Ammon's horn (tissue), 1 donor: ENCODE data around the gene MTMR2.

Experiments
- DNase-seq: peaks from one replicate; pipeline ENCODE4 v3.0.0-alpha.2; 2016; ENCODE audit warnings: low spot score

Gene MTMR2

DNA sequence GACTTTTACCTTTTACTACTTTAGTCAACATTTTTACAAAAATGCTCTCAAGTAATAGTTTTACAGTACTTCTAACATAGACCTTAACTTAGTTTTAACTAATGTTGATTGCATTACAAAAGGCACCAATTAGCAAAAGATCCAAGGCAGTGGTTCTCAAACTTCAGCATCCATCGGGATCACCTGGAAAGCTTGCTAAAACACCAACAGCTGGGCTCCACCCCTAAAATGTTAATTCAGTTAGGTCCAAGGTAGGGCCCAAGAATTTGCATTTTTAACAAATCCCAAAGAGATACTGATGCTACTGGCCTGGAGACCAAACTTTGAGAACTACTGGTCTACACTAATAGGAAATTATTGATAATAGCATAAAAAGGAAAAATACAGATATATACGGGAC, 5.9 kb downstream of the MTMR2 start:
- DNase-seq, result no peak

DNA sequence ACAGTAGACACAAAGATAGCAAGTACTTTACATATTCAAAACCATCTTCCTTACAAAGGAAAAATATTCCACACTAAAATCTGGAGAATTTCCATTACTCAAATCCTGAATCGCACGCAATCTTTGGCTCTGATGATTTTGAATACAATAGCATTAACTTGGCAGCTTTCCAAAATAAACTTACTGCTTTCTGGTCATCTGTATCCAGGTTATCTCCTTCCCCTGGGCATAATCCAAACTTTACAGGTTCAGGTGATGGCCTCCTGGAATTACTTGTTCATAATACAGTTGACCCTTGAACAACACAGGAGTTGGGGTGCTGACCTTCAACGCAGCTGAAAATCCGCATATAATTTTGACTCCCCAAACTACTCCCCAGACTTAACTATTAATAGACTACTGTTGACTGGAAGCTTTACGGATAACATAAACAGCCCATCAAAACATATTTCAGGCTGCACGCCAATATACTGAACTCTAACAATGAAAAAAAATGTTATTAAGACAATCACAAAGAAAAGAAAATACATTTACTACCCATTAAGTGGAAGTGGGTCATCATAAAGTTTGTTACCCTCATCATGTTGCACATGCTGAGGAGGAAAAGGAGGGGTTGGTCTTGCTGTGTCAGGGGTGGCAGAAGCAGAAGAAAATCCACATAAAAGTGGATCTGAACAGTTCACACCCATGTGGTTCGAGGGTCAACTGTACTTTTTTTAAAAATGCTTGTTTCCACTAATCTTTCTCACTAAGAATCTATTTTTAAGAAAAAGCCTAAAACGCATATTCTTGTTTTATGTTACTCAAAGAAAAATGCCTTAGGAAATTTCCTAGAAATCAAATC, 6.5 kb downstream of the MTMR2 start:
- no peak for DNase-seq

DNA sequence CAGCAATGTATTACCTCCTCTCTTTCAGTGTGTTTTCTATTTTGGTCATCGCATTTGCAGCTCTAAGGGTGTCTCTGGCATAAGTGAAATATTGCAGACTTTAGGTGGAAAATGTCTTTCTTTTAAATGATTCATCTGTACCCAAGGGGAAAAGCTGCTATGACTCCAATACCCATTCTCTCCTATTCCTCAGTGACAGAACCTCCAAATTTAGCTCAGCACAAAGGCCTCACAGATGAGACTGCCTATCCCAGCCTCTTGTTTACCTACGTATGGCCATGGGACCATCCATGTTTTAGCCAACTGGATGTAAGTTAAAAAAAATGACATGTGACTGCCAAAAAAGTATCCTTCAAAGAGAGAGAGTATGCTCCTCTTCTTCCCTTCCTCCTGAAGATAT, 7.9 kb downstream of the MTMR2 start:
- DNase-seq, result no peak

DNA sequence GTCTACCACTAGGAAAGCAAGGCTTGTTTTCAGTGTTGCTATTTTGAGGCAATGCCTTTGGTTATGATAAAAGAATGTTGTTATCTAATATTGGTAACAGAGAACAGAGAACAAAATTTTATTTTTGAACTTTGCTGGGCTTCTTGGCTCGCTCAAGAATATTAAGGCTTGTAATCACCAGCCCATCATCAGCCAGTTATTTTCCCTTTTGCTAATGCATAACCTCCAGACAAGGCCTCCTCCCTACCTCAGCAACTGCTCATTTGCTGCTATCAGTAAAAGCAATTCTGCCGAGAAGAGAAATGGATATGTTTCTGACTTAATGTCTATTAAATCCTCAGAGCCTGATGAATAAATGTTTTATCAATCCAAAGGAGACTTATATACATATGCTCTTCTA, 8.9 kb downstream of the MTMR2 start:
- no peak for DNase-seq

DNA sequence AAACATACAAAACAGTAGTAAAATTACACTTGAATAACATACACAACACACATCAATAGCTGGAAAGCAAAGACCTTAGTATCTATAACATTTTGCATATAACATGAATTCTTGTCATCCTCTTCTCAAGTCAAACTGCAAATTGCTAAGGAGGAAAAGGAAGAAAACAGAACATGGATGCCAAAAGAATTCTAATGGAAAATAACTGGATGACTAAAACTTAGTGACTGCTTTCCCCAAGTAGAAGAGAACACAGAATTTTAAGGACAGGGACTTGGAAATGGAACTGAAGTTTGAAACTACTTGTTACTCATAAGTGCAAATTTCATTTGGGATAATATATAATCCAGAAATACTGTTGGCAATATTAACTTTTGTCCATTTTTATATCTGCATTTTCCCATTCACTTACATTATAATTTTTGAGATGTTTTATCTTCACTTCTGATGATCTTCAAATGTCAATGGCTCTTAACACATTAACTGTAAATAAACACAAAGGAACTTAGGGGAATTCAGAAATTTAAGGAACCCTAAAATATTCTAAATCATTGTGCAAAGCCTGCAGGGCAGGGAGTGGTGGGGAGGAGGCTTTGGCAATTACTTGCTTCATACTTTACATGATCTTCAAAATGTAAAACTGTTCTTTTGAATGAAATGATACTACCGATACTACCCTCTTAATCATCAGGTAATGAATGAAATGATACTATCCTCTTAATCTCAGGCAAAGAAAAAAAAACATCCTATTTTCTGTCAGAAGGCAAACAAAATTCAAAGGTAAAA, 9.9 kb downstream of the MTMR2 start:
- no peak for DNase-seq

DNA sequence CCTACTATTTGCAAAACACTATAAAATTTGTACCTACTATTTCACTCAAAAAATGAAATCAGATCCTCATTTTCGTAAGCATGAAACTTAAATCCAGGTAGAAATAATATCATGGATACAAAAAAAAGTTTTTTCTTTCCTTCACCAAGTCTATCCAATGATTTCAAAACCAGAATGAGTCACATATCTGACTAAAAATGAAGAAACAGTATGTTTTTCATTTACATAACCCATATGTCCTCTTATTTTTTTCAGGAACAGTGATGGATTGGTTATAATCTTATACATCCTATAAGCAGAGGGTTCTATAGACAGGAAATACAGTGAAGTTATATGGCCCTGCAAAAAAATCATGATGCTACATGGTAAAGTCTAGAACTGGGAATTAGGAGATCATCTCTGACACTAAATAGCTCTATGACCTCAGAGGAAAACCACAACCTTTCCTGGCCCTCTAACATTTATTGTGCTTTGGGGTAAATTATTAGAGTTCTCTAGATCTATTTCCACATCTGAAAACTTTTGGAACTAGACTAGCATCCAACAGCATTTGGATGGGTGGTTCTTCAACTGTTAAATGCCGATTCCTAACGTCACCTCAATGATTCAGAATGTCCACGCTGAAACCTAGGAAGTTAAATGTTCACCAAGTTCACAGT, 10.9 kb downstream of the MTMR2 start:
- no peak for DNase-seq

DNA sequence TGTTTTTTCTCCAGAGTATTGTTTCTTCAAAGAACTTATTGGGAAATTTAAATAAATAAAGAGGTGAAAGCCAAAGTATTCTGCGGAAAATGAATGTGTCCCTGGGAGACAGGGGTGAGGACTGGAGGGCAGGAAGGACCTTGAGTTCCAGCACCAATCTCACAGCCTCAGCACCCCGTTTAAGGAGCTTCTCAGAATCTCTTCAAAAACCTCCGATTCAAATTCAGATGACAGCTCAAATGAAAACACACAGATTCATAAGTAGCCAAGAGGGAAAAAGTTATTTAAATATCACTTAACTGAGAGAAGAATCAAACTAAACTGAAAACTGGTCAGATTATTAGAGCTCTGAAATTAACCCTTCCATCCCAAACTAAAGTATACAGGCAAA, 12.5 kb downstream of the MTMR2 start:
- no peak for DNase-seq

DNA sequence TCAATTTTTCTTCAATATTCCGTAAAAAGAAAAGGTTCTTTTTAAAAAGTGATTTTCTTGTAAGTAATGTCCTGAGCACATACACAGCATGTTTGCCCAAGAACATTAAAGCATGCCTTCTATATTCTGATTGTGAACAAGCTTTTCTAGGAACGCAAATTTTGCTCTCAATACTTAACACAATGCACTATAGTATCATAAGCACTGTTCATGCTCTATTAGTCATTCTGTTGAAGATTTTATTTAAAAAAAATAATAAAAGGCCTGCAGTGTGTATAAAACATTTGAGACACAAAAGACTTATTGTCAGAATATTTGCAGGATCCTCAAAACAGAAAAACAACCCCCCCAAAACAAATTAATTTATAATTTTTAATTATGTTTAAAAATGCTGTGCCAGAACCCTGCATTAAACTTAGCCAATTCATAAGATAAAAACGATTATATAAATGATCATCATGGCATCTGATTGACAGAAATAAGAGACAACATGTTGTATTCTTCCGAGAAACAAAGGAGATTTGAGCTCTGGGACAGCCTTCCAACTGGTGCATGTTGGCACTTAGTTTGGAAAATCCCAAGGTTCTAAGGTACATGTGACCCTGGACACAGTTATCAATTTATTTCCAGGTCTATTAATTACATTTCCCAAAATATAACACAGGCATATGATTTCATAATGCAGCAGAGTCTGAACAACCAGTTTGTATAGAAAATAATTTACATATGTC, 13.1 kb downstream of the MTMR2 start:
- peak; percentile 54 for DNase-seq

DNA sequence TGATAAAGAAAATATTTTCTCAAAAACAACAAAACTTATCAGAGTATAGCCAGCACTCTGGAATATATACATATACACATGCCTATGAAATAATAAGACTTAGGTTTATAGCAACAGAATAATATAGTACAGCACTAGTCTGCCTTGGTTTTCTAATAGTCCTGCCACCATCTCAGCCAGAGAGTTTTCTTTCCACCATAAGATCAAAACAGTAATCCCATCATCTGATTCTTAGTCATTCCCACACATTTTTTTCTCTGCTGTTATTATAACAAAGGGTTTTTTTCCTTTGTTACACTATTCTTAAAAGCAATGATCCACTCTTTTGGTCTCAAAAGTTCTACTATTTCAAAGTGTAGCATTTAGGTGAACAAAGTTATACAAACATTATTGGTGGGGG, 15.1 kb downstream of the MTMR2 start:
- no peak for DNase-seq

DNA sequence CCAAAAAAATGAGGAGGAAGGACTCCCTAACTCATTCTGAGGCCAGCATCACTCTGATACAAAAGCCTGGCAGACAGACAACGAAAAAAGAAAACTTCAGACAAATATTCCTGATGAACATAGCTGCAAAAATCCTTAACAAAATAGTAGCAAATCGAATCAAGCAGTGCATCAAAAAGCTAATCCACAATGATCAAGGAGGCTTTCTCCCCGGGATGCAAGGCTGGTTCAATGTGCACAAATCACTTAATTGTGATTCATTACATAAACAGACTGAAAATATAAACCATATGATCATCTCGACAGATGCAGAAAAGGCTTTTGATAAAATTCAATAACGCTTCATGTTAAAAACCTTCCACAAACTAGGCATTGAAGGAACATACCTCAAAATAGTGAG, 16.4 kb downstream of the MTMR2 start:
- no peak for DNase-seq

DNA sequence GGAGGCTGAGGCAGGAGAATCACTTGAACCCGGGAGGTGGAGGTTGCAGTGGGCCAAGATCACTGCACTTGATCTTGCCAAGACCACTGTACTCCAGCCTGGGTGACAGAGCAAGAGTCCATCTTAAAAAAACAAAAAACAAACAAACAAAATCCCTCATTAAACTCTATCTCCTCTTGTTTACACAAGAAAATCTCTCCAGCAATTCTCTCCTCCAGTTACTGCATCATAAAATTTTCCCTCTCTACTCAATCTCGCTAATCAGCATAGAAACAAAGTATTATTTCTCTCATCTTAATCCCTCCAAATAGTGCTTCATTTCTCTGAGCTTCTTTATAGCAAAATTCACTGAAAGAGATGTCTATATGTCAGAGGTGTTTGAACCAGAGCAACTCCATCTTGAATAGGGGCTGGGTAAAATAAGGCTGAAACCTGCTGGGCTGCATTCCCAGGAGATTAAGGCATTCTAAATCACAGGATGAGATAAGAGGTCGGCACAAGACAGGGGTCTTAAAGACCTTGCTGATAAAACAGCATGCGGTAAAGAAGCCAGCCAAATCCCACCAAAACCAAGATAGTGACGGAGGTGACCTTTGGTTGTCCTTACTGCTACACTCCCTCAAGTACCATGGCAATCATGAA, 19.8 kb downstream of the MTMR2 start:
- DNase-seq, result no peak

DNA sequence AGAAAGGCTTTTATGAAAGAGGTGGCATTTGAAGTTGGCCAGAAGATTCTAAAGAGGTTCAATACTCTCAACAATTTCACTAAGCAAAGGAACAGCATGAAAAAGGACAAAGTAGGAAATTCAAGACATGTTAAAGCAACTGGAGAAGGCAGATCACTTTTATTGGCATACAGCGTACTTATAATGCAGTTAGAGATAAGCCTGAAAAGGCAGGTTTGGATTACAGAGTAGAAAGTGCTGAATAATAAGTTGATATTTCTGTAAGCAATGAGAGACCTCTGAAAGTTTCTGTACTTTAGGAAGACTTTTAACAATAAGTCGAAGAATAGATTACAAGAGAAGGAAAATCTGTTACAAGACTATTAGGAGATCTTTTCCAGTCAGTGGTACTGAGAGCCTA, 25.1 kb downstream of the MTMR2 start:
- DNase-seq, result no peak

DNA sequence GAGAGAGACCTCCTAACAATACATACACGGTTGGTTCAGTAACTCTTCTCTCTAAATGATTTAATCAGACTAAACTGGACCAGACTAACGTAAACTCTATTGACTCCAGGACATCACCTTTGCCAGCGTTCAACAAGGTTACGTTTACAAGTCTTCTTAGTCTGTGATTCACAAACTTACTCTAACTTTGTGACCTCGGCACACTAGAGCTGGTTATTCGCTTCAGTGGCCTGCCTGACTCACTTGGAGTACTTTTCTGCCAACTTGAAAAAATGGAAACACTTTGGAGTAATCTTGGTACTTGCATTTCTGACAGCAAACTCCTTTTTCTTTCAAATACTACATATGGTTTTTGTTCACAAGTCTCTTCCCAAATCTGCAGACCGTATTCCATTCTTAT, 26.2 kb downstream of the MTMR2 start:
- no peak for DNase-seq

DNA sequence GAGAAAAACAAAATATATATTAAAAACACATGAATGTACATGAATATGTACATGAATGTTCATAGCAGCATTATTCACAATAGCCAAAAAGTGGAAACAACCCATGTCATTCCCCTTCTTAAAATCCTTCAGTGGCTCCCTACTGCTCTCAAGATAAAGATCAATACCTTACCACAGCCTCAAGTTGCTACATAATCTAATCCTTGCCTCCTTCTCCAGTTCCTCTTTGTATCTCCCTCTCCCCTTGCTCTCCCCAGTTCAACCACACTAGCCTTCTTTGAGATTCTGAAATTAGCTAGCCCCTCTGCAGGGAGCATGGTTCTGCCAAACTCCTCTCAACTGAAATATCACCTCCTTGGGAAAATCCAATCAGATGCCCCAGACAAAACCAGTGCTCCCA, 28.1 kb downstream of the MTMR2 start:
- DNase-seq, result no peak

DNA sequence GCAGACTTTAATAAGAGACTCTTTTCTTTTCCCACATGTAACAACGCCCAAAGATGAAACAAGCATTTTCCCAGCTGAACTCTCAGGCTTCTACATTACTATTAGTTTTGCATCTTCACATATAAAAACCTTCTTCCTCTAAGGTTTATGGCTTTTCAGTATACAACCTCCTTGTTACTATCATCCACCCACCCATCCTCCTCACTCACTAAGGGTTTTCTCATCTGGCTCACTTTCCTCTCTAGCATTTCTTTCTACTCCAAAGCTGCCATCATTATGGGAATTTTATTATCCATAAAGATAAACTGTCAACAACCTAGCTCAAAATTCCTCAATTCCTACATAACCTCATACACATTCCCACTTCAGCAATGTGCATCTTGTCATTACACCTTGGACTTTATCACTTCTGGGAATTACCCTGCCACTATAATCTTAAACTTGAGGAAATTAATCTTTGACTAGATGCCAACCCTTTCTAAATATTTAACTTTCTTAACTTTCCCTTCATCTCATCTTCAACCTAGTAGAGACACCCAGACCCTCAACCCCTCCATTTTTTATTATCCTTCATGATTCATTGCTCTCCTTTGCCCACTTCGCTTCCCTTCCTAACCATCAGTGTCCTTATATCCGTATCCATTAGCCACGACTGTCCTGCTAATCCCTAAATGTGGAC, 30.9 kb downstream of the MTMR2 start:
- DNase-seq, result no peak

DNA sequence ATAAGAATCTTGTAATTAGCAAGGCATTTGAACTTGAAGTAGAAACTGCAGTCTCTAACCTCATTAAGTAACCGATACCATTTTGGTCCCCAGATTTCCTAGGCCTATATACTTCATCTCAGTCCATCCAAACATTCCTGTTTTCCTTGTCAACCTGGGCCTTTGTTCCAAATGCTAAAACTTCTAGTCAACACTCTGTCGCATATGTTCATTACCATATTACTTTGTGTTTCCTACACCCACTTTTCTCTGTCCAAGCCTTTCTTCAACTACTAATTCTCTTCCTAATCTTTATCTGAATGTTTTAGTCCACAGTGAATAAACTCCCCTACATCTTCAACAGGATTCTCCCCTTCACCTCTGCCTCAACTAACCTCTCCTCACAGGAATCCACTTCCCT, 31.4 kb downstream of the MTMR2 start:
- DNase-seq, result no peak

DNA sequence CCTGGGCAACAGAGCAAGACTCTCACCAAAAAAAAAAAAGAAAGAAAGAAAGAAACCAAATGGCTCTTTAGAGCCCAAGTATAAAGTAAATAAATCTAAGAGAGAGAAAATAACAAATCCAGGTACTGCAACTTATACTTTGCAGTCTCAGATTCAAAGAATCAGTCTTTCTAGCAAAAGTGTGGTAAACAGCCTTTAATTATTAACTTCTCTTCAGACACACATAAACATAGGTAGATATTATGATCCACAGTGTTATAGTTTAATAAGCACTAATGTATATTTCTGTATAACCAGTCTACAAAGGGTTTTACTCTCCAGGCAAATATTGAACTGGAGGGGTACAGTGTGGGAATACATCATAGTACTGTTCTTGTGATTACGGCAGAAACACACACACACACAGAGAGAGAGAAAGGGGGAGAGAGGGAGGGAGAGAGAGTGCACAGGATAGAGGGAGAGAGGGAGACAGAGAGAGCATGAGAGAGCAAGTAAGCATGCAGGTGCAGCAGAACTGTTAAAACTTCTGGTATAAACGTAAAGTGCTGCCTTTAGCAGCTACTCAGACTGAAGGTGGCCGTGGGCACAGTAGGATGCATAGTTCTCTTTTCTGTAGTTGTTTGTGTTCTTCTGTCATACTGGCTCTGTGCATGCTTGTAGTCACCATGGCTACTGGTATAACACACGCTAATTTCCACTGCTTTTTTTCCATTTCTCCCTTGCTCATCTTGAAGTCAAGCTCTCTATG, 32.3 kb downstream of the MTMR2 start:
- peak; percentile 57 for DNase-seq

DNA sequence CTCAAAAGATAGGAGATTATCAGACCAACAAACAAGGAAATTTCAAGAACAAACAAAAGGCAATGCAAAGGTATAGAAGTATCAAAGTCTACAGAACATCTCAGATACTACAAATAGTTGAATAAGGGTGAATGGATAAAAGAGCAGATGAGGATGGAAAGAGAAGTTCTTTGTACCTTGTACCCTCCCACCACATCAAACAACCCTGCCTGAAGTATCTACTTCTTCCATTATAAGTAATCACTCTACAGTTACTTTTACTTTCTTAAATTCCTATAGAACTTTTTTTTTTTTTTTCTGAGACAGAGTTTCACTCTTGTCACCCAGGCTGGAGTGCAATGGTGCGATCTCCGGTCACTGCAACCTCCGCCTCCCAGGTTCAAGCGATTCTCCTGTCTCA, 35.1 kb downstream of the MTMR2 start:
- DNase-seq, result no peak

DNA sequence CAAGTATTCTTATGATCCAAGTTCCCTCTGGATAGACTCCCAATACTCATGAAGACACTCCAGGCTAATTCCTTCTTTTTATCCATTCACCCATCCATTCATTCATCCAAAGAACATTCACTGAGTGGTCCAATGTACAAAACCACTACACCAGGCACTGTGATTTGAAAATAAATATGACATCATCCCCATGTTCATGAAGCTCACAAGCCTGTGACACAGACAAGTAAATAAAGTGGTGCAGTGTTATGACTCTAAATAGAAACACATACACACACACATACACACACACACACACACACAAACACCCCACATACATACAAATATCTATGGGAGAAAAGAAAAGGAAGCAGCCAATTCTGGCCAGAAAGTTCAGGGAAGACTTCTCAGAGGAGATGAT, 35.5 kb downstream of the MTMR2 start:
- no peak for DNase-seq

DNA sequence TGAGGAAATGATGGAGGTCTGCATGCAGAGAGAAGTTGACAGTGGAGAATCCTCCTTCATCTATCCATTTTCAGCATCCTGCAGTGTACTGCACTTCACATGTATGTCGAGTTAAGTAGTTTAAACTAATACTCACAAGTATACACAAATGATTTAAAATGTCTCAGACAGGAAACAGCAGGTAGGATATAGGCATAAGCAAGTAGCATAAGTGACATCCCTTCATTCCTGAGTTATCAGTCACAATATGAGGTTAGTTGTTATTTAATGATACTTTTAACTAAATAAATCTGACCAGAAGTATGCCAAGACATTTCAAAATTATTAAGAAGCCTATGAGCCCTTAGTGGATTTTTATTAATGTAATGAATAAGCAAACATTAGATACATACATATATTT, 37.4 kb downstream of the MTMR2 start:
- no peak for DNase-seq

DNA sequence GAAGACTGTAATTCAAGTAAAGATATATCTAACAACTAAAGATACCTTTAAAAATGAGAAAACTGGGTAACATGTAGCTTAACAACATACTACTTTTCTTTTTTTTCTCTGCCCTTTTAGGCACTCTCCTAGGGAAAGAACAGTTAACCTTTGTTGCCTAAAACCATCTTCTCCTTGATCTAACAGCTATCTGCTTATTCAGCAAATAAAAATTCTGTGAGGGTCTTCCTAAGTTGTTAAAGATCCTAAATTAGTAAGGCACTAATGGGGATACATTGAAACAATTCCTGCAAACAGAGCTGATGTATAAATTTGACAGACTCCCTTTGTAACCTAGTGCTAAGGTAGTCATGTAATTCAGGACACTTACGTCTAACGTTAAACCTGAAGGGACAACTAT, 39.1 kb downstream of the MTMR2 start:
- no peak for DNase-seq
